ENCODE results near the gene CDH5.

DNA sequence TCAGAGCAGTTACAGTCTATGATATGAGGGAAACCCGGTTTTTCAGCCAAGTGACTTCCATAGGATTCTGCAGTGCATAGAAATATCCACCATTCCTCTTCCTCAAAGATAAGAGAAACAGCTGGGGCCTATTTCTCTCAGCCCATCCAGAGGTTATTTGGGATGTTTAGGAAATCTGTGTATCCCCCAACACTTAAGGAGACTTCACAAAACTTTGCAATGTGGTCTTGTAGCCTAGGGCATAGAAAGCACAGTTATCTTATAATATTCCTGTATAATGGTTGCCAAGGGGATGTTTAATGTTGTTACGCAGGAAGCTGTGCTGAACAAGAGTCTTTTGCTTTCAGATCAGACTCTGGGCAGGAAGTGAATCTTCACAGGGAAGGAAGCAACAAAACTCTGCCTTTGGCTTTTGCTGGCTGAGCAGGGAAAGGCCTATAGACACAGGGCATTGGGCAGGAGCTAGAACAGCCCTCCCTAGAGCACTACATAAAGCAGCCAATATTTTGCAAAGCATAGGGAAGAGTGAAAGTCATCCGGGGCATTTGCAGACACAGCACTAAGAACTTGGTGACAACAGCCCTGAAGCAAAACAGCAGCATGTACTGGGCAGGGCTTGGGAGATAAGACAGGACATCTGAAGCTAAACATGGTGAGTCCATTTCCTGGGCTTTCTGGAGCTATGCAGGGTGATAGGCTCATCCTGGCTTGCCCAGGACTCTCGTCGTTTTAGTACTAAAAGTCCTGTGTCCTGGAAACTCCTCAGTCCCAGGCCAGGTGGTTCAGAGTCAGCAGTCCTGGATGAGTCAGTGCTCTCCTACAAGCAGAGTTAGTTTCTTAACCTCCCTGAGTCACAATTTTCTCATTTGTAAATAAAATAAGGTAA lies 41.9 kb downstream of the CDH5 start:
- TF ChIP-seq CTCF (IDR thresholded peaks at IDR 0.05) (no peak), POLR2A (IDR thresholded peaks at IDR 0.05) (no peak)

Data from Peyer's patch (tissue), 4 donors.